ENCODE measurements around the gene VIL1.

The VIL1 gene

DNA sequence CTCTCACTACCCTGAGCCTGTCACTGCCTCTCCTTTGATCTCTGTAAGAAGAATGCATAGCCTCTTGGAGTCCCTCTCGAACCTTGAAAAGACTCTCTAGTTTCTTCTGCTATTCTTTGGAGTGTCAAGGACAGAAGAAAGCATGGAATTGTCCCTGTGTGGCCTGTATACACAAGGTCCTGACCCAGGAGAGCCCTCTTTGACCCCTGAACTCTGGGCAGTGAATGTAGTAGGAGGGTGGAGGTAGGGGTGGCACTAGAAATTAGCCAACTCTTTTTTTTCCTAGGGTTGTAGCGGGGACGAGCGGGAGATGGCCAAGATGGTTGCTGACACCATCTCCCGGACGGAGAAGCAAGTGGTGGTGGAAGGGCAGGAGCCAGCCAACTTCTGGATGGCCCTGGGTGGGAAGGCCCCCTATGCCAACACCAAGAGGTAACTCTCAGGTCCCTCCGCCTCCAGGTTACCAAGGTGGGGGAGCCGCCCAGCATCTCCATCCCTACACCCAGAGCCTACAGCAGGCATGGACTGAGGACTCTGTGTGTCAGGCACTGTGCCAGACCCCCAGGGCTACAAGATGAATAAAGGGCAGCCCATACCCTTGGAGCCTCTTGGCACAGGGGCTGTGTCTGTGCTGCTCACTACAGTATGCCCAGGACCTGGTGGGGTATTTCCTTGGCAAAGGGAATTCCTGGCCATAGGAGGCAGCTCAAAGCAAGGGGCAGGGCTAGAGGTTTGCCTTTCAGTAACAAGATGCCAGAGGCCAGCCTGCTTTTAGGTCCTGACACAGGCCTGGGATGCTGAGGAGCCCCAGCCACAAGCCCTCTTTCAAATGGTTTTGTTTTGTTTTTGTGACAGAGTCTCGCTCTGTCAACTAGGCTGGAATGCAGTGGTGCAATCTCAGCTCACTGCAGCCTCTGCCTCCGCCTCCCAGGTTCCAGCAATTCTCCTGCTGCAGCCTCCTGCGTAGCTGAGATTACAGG lies 16.4 kb downstream of the VIL1 start:
- H3K27me3 ChIP-seq (ENCODE audit: control insufficient read depth, insufficient read depth, low read length) = no peaks in the 10 kb centered on the region

GRCh38 chr2:218436992-218437391 lies 18.1 kb downstream of the VIL1 start:
- Histone ChIP-seq H3K36me3 (ENCODE audit: control insufficient read depth, insufficient read depth, low read length) (no peaks in the 10 kb centered on the region), H3K9ac (ENCODE audit: low read depth, low read length) (no peak overlapping the region), H3K4me1 (ENCODE audit: control insufficient read depth, insufficient read depth, low read length) (no peaks in the 10 kb centered on the region), H3K9me3 (ENCODE audit: control insufficient read depth, insufficient read depth, low read length) (no peaks in the 10 kb centered on the region), H3K27me3 (ENCODE audit: control insufficient read depth, insufficient read depth, low read length) (no peaks in the 10 kb centered on the region), H3K4me3 (ENCODE audit: low read depth, low read length) (no peak overlapping the region)

More for the DNA sequence above, 16.4 kb downstream of the VIL1 start:
- no peak overlapping the region for H3K4me3 ChIP-seq (ENCODE audit: low read depth, low read length)
- H3K36me3 ChIP-seq (ENCODE audit: control insufficient read depth, insufficient read depth, low read length) = peaks cover 2% of the 10 kb centered on the region
- H3K9me3 ChIP-seq (ENCODE audit: control insufficient read depth, insufficient read depth, low read length) = no peaks in the 10 kb centered on the region
- no peaks in the 10 kb centered on the region for H3K4me1 ChIP-seq (ENCODE audit: control insufficient read depth, insufficient read depth, low read length)
- no peak overlapping the region for H3K9ac ChIP-seq (ENCODE audit: low read depth, low read length)

DNA sequence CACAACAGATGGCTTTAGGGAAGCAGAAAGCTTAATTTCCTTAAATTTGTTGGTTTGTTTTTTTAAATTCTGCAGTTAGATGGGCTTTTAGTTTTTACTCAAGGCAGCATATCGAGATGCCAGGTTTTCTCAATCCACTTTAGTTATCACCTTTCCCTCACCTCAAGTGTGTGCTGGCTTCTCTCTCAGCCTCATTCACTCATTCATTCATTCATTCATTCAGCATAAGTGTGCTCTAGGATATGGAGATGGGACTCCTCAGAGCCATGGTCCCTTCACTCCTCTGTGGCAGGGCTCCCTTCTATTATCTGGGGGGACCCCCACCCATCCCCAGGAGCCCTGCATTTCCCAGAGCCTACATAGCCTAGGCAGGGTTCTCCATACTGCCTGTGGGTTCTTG lies 19.0 kb downstream of the VIL1 start:
- Histone ChIP-seq H3K4me3 (ENCODE audit: low read depth, low read length) (no peak overlapping the region), H3K9ac (ENCODE audit: low read depth, low read length) (no peak overlapping the region), H3K4me1 (ENCODE audit: control insufficient read depth, insufficient read depth, low read length) (no peaks in the 10 kb centered on the region), H3K36me3 (ENCODE audit: control insufficient read depth, insufficient read depth, low read length) (no peaks in the 10 kb centered on the region), H3K9me3 (ENCODE audit: control insufficient read depth, insufficient read depth, low read length) (no peaks in the 10 kb centered on the region), H3K27me3 (ENCODE audit: control insufficient read depth, insufficient read depth, low read length) (no peaks in the 10 kb centered on the region)

DNA sequence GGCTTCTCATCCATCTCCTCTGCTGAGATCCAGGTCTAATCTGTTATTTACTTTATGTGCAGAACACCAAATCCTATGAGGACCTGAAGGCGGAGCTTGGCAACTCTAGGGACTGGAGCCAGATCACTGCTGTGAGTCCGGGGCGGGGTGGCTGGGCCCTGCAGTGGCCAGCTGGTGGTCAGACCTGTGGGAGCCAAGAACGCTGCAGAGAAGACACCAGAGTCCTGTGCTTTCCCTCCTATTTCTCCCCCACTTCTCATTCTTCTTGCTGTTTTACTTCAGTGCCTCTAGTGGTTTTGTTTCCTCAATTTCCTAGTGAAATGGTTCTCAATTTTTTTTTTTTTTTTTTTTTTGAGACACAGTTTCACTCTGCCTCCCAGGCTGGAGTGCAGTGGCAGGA lies 19.7 kb downstream of the VIL1 start:
- no peaks in the 10 kb centered on the region for H3K4me1 ChIP-seq (ENCODE audit: control insufficient read depth, insufficient read depth, low read length)
- no peak overlapping the region for H3K9ac ChIP-seq (ENCODE audit: low read depth, low read length)
- H3K9me3 ChIP-seq (ENCODE audit: control insufficient read depth, insufficient read depth, low read length) = no peaks in the 10 kb centered on the region
- no peaks in the 10 kb centered on the region for H3K36me3 ChIP-seq (ENCODE audit: control insufficient read depth, insufficient read depth, low read length)
- no peaks in the 10 kb centered on the region for H3K27me3 ChIP-seq (ENCODE audit: control insufficient read depth, insufficient read depth, low read length)
- no peak overlapping the region for H3K4me3 ChIP-seq (ENCODE audit: low read depth, low read length)

- no peaks in the 10 kb centered on the region for H3K4me1 ChIP-seq (ENCODE audit: control insufficient read depth, insufficient read depth, low read length)
- no peaks in the 10 kb centered on the region for H3K27me3 ChIP-seq (ENCODE audit: control insufficient read depth, insufficient read depth, low read length)
- H3K4me3 ChIP-seq (ENCODE audit: low read depth, low read length) = no peak overlapping the region
- H3K9me3 ChIP-seq (ENCODE audit: control insufficient read depth, insufficient read depth, low read length) = no peaks in the 10 kb centered on the region
- no peak overlapping the region for H3K9ac ChIP-seq (ENCODE audit: low read depth, low read length)
- peaks cover 3% of the 10 kb centered on the region for H3K36me3 ChIP-seq (ENCODE audit: control insufficient read depth, insufficient read depth, low read length)
Observed at GRCh38 chr2:218444692-218445357, 25.9 kb downstream of the VIL1 start.

GRCh38 chr2:218445602-218446001 lies 26.7 kb downstream of the VIL1 start:
- Histone ChIP-seq H3K4me3 (ENCODE audit: low read depth, low read length) (no peak overlapping the region), H3K9me3 (ENCODE audit: control insufficient read depth, insufficient read depth, low read length) (no peaks in the 10 kb centered on the region), H3K36me3 (ENCODE audit: control insufficient read depth, insufficient read depth, low read length) (peaks cover 3% of the 10 kb centered on the region), H3K27me3 (ENCODE audit: control insufficient read depth, insufficient read depth, low read length) (no peaks in the 10 kb centered on the region), H3K9ac (ENCODE audit: low read depth, low read length) (no peak overlapping the region), H3K4me1 (ENCODE audit: control insufficient read depth, insufficient read depth, low read length) (no peaks in the 10 kb centered on the region)

DNA sequence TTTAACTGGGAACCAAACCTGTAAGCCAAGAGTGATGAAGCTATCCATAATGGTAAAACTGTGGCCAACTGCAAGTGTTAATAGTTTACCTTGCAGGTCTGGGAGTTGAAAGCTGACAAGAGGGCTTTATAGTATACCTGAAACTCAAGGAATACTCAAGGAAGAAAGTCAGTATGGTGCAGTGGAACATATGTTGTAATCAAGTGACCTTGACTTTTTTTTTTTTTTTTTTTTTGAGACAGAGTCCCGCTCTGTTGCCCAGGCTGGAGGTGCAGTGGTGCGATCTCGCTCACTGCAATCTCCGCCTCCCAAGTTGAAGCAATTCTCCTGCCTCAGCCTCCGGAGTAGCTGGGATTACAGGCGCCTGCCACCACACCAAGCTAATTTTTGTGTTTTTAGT lies 27.6 kb downstream of the VIL1 start:
- Histone ChIP-seq H3K36me3 (ENCODE audit: control insufficient read depth, insufficient read depth, low read length) (peaks cover 3% of the 10 kb centered on the region), H3K9me3 (ENCODE audit: control insufficient read depth, insufficient read depth, low read length) (no peaks in the 10 kb centered on the region), H3K4me1 (ENCODE audit: control insufficient read depth, insufficient read depth, low read length) (no peaks in the 10 kb centered on the region), H3K27me3 (ENCODE audit: control insufficient read depth, insufficient read depth, low read length) (no peaks in the 10 kb centered on the region), H3K9ac (ENCODE audit: low read depth, low read length) (no peak overlapping the region), H3K4me3 (ENCODE audit: low read depth, low read length) (no peak overlapping the region)

DNA sequence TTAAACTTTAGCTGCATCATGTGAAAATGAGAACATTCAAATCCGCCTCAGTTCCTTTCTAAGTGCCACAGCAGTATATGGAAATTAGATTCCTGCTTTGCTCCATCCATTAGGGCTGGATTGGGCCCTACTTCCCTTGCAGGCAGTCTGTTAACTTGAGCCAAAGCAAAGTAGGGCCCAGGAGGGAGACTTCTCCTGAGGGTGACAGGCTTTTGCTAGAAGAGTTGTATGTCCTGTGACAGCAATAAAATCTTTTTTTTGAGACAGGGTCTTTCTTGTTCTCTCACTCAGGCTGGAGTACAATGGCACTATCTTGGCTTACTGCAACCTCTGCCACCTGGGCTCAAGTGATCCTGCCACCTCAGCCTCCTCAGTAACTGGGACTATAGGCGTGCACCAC lies 28.1 kb downstream of the VIL1 start:
- H3K27me3 ChIP-seq (ENCODE audit: control insufficient read depth, insufficient read depth, low read length) = no peaks in the 10 kb centered on the region
- H3K4me1 ChIP-seq (ENCODE audit: control insufficient read depth, insufficient read depth, low read length) = no peaks in the 10 kb centered on the region
- H3K9me3 ChIP-seq (ENCODE audit: control insufficient read depth, insufficient read depth, low read length) = no peaks in the 10 kb centered on the region
- peaks cover 3% of the 10 kb centered on the region for H3K36me3 ChIP-seq (ENCODE audit: control insufficient read depth, insufficient read depth, low read length)
- H3K4me3 ChIP-seq (ENCODE audit: low read depth, low read length) = no peak overlapping the region
- no peak overlapping the region for H3K9ac ChIP-seq (ENCODE audit: low read depth, low read length)

DNA sequence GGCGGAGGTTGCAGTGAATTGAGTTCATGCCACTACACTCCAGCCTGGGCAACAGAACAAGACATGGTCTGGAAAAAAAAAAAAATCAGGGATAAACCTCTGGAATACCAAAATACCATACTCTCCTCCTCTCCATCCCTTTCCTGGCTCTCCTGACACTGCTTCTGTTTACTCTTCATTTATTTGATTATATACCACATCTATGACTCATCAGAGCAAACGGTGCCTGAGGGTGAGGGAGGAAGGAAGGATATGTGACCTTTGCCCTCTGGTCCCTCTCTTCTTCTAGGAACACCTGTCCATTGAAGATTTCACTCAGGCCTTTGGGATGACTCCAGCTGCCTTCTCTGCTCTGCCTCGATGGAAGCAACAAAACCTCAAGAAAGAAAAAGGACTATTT lies 30.0 kb downstream of the VIL1 start:
- Histone ChIP-seq H3K4me1 (ENCODE audit: control insufficient read depth, insufficient read depth, low read length) (no peaks in the 10 kb centered on the region), H3K36me3 (ENCODE audit: control insufficient read depth, insufficient read depth, low read length) (peaks cover 3% of the 10 kb centered on the region), H3K9ac (ENCODE audit: low read depth, low read length) (no peak overlapping the region), H3K27me3 (ENCODE audit: control insufficient read depth, insufficient read depth, low read length) (no peaks in the 10 kb centered on the region), H3K9me3 (ENCODE audit: control insufficient read depth, insufficient read depth, low read length) (no peaks in the 10 kb centered on the region), H3K4me3 (ENCODE audit: low read depth, low read length) (no peak overlapping the region)

GRCh38 chr2:218452079-218452478 lies 33.2 kb downstream of the VIL1 start:
- Histone ChIP-seq H3K36me3 (ENCODE audit: control insufficient read depth, insufficient read depth, low read length) (peaks cover 18% of the 10 kb centered on the region), H3K9ac (ENCODE audit: low read depth, low read length) (no peak overlapping the region), H3K4me3 (ENCODE audit: low read depth, low read length) (no peak overlapping the region), H3K27me3 (ENCODE audit: control insufficient read depth, insufficient read depth, low read length) (no peaks in the 10 kb centered on the region), H3K4me1 (ENCODE audit: control insufficient read depth, insufficient read depth, low read length) (no peaks in the 10 kb centered on the region), H3K9me3 (ENCODE audit: control insufficient read depth, insufficient read depth, low read length) (no peaks in the 10 kb centered on the region)

DNA sequence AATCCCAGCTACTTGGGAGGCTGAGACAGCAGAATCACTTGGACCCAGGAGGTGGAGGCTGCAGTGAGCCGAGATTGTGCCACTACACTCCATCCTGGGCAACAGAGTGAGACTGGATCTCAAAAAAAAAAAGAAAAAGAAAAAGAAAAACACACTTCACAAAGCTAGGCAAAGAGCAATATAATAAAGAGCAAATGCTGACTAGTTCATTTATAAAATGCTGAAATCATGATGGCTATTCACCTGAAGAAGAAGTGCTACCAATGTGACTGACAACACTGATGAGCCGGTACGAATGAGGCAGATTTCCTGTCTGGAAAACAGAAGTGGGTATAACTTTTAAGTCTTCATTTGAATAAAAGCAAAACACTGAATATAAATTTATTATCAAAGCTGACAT lies 37.9 kb downstream of the VIL1 start:
- Histone ChIP-seq H3K27me3 (ENCODE audit: control insufficient read depth, insufficient read depth, low read length) (no peaks in the 10 kb centered on the region), H3K36me3 (ENCODE audit: control insufficient read depth, insufficient read depth, low read length) (peaks cover 16% of the 10 kb centered on the region), H3K9me3 (ENCODE audit: control insufficient read depth, insufficient read depth, low read length) (no peaks in the 10 kb centered on the region)

DNA sequence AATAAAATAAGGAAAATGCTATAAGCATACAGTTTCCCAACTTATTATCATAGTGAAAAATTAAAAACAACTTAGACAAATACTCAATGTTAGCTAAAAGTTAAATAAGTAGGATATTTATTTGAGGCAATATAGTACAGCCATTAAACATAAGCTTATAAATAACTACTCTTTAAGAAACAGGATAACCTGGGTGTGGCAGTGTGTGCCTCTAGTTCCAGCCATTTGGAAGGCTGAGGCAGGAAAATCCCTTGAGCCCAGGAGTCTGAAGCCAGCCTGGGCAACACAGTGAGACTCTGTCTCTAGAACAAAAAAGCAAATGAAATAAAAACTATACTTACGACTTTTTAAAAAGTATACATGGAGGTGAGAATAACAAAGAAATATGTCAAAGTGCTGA lies 39.7 kb downstream of the VIL1 start:
- no peaks in the 10 kb centered on the region for H3K27me3 ChIP-seq (ENCODE audit: control insufficient read depth, insufficient read depth, low read length)
- no peaks in the 10 kb centered on the region for H3K4me1 ChIP-seq (ENCODE audit: control insufficient read depth, insufficient read depth, low read length)
- H3K4me3 ChIP-seq (ENCODE audit: low read depth, low read length) = no peak overlapping the region
- no peaks in the 10 kb centered on the region for H3K9me3 ChIP-seq (ENCODE audit: control insufficient read depth, insufficient read depth, low read length)
- no peak overlapping the region for H3K9ac ChIP-seq (ENCODE audit: low read depth, low read length)
- peaks cover 19% of the 10 kb centered on the region for H3K36me3 ChIP-seq (ENCODE audit: control insufficient read depth, insufficient read depth, low read length)

More for the DNA sequence above, 37.9 kb downstream of the VIL1 start:
- H3K4me1 ChIP-seq (ENCODE audit: control insufficient read depth, insufficient read depth, low read length) = no peaks in the 10 kb centered on the region
- no peak overlapping the region for H3K4me3 ChIP-seq (ENCODE audit: low read depth, low read length)
- H3K9ac ChIP-seq (ENCODE audit: low read depth, low read length) = no peak overlapping the region
